HG03521 (cell line): ENCODE data around the gene C19orf44.
"Not testable (repeated sequence)": the region's sequence is repeated elsewhere in the genome, so short reads cannot be mapped to it uniquely, and the experiment has no call there.

ENCODE experiments used
- ATAC-seq: cut with Tn5 transposase; IDR thresholded peaks from one replicate; pipeline ENCODE4 v1.9.1; 2021; ENCODE audit warnings: mild to moderate bottlenecking, moderate library complexity; ENCODE audit not compliant: unreplicated experiment

Gene C19orf44

DNA sequence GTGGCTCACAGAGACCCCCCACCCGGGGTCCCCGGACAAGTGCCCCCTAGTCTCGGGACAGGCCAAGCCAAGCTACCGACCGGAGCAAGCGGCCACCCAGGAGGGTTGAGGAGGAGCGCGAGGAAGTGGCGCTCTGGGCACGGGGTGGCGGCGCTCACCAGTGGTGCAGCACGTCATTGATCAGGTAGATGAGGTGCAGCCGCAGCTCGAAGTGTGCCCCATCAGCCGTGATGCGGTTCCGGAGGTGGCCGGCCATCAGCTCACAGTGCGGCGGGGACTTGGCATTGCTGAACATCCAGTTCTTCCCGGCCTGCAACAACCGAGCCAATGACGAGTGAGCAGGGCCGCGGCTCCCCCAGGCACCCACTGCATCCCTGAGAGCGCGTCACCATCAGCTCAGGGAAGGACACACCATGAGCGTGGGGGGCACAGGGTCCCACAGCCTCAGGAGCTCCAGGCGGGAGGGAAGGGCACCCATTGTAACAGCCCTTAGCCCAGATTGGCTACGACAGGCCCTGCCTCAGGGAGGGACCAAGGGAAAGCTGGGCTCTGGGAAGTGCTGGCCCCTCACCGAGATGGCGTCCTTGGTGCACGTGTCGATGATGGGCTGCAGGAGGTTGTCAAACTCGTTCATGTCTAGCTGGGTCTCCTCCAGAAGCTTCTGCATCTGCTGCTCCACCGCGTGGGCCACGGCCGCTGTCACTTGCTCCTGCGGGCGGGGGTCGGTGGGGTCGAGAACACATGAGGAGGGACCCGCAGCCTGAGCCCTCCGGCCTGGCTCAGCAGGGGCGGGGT is 36.4 kb downstream of the C19orf44 start:
- ATAC-seq, result no peak

GRCh38 chr19:16535381-16535780 is 39.2 kb downstream of the C19orf44 start:
- no peak for ATAC-seq

DNA sequence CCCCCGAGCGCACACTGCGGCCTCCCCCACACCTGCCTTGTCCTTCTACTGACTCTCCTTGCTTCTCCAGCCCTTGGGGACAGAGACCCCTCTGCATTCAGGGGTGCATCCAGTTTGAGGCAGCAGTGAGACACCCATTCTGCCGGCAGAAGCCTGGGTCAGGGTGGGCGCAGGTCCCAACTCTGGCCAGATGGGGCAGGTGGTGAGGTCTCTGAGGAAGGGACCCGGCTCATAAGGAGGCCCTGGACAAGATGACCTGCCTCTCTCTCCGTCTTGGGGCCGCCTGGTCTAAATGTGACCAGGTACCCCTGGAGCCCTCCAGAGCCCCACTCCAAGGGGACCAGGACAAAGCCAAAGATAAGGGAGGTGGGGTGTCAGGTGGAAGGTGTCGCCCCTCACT is 39.9 kb downstream of the C19orf44 start:
- no peak for ATAC-seq

DNA sequence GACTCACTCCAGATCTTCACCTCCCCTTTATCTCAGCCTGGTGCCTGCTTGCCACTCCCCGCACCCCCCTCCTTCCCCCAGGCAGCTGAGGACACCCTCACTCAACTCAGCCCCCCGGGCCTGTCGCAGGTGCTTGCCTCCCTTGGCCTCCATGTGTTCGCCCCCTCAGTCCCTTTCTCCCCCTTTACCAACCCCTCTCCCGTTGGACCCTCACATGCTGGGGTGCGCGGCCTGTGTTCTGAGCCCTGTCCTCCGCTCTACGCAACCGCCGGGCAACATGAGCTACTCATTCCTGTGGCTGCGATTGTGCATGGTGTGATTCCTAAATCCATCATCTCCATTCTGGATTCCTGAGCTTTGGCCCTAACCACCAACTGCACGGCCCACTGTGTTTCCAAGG is 40.9 kb downstream of the C19orf44 start:
- ATAC-seq, result no peak

GRCh38 chr19:16540948-16541347 is 44.8 kb downstream of the C19orf44 start:
- ATAC-seq, result no peak

GRCh38 chr19:16541526-16542044 is 45.4 kb downstream of the C19orf44 start:
- no peak for ATAC-seq

- peak; percentile 85 for ATAC-seq
Measured at GRCh38 chr19:16542045-16542909, 46.1 kb downstream of the C19orf44 start, which contains the start of gene CHERP. CHERP (minus strand) TSS chr19:16542437; CDS start chr19:16542378, 59 bp downstream.

- no peak for ATAC-seq
Measured at GRCh38 chr19:16542910-16543472, 46.8 kb downstream of the C19orf44 start.

GRCh38 chr19:16543734-16544133 is 47.5 kb downstream of the C19orf44 start:
- not testable (repeated sequence) for ATAC-seq

DNA sequence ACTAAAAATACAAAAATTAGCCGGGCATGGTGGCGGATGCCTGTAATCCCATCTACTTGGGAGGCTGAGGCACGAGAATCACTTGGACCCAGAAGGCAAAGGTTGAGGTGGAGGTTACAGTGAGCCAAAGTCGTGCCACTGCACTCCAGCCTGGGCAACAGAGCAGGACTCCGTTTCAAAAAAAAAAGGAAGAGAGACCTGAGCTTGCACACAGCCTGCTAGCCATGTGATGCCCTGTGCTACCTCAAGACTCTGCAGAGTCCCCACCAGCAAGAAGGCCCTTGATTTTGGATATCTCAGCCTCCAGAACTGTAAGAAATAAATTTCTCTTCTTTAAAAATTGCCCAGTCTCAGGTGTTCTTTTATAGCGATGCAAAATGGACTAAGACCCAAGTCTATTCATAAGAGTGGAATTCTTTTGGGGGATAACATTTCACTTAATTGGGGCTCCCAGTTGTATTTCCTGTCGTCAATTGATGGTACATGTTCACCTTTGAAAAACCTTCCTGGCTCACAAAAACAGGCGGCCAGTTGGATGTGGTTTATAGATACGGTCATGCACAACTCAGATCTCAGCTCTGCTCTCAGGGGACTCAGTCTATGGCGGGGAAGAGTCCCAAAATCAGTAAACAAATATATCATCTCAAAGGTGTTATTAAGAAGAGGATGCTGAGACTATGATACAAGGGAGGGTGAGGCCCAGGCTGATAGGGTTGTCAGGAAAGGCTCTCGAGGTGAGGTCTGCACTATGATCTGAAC is 48.5 kb downstream of the C19orf44 start:
- ATAC-seq, result no peak

DNA sequence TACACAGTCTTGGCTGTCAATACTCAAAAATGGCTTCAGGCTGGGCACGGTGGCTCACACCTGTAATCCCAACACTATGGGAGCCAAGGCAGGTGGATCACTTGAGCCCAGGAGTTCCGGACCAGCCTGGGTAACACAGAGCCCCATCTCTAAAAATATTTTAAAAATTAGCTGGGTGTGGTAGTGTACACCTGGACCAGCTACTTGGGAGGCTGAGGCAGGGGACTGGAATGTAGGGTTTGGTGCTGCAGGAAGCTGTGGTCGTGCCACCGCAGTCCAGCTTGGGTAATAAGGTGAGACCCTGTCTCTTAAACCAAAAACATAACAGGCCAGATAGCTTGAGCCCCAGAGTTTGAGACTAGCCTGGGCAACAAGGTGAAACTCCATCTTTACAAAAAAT is 52.8 kb downstream of the C19orf44 start:
- ATAC-seq, result no peak

- ATAC-seq, result not testable (repeated sequence)
Measured at GRCh38 chr19:16551902-16552301, 55.7 kb downstream of the C19orf44 start.

DNA sequence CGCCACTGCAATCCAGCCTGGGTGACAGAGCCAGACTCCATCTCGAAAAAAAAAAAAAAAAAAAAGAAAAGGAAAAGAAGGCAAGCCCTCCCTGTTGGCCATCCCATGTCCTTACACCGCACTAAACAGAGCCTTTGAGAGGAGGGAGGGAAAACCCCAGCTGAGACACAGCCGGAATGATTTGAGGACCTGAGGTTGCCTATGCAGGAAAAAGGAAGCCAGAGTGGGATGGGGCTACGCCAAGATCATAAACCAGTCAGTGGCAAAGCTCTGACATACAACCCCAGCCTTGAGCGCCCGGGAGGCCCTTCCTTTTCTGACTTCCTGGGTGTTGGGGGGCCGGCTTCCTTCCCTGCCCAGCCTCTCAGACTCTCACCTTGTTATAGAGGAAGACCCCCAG is 58.6 kb downstream of the C19orf44 start:
- ATAC-seq, result no peak

GRCh38 chr19:16559780-16560276 is 63.6 kb downstream of the C19orf44 start:
- no peak for ATAC-seq

DNA sequence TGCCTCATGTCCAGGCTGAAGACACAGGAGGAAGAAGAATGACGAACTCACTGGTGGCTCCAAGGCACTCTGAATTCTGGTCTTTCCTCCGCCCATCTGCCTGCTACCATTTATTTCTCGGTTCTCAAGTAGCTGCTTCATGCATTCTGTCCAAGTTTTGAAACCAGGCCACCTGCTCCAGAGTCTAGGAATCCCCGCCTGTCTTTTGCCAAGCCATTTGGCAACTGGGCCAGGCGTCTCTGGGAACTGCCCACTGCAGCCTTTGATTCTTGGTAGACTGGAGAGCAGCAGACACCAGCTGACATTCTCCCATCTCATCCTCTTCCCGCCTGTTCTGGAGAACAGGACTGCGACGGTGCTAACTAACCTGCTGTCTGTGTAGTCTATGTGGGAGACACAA is 65.2 kb downstream of the C19orf44 start:
- no peak for ATAC-seq

- ATAC-seq, result no peak
Measured at GRCh38 chr19:16562608-16563025, 66.4 kb downstream of the C19orf44 start.

DNA sequence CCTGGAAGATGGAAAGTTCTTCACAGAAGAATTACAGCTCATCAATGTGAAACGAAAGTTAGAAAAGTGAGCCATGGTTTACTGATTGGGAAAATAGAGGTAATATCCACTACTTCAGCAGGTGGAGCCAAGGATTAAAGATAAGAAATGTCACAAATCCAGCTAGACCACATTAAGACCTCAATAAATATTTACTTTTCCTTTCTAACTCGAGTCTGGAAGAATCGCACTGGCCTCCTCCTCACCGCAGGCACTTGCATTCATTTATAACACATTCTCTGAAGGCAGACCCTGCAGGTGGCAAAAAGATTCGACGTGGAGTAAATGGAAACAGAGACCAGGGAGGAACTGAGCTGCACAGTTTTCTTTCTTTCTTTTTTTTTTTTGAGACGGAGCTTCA is 68.6 kb downstream of the C19orf44 start:
- ATAC-seq, result no peak

DNA sequence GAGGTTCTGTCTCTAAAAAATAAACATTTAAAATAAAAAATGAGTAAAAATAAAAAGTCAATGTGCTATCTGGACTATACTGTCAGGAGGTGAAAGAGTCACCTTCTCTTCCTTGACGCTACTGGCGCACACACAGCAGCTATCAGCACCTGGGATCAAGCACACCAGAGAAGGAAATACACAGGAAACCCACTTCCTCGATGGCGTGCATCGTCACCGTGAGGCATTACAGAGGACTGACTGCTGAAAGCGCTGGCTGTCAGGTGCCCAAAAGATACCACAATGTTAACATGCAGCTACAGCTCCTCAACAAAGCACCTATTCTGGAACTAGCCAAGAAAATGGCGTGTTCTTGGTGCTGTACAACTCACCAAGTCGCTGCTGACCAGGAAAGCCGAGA is 70.0 kb downstream of the C19orf44 start:
- no peak for ATAC-seq

- no peak for ATAC-seq
Measured at GRCh38 chr19:16566702-16567101, 70.5 kb downstream of the C19orf44 start.

DNA sequence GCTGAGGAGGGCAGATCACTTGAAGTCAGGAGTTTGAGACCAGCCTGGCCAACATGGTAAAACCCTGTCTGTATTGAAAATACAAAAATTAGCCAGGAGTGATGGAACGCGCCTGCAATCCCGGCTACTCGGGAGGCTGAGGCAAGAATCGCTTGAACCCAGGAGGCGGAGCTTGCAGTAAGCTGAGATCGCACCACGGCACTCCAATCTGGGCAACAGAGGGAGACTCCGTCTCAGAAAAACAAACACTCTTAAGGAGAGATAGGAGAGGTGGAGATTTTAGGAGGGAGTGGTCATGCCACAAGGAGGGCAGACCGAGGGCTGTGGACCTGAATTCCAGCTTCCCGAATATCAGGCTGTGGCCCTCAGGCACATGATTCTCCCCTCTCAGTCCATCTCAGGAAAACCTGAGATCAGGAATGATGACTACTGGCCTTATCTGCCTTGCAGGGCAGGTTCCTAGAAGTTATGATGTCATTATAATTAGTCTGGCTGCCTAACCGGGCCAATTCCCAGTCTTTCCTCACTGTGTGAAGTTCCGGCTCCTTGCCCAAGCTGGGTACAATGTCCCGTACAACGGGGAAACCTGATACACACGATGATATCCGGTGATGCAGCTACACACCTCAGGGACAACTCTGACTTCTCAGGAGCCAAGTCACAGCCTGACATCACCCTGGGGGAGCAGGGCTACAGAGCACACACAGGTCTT is 73.6 kb downstream of the C19orf44 start:
- no peak for ATAC-seq
